ENCODE data around the gene WDR91.
A peak's percentile ranks its signal among the peaks of the same experiment; 100 is the strongest.

Gene WDR91

DNA sequence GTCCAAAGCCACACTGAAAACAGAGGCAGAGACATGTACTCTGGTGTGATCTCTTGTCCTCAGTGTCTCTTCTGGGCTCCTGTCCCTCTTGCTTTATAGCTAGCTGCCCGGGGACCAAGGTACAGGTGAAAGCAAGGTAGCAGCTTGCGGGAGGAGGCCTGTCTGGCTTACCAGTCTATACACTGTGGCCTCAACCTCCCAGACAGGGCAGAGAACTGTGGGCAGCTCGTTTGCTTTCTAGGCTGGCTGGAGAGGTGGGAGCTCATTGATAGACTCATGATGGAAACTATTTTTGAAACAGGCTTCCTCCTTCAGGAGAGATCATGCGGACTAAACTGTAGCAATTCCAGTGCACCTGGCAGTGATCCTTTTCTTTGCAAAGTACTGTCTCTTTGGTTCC is 45.5 kb downstream of the WDR91 start:
- no peaks in the 10 kb centered on the region for H3K9me3 Mint-ChIP-seq
- H3K4me3 Mint-ChIP-seq, result no peak overlapping the region
- no peaks in the 10 kb centered on the region for H3K27me3 Mint-ChIP-seq
- peak overlapping the region; percentile 71 to 96 for H3K27ac Mint-ChIP-seq
- H3K36me3 Mint-ChIP-seq (ENCODE audit: insufficient read depth), result peaks cover 72% of the 10 kb centered on the region
- peaks cover 48 to 55% of the 10 kb centered on the region in 2 donors for H3K4me1 Mint-ChIP-seq (ENCODE audit: low read depth in 2 of 2)
- no peak for DNase-seq
- no peak for ATAC-seq (replicated peaks)

DNA sequence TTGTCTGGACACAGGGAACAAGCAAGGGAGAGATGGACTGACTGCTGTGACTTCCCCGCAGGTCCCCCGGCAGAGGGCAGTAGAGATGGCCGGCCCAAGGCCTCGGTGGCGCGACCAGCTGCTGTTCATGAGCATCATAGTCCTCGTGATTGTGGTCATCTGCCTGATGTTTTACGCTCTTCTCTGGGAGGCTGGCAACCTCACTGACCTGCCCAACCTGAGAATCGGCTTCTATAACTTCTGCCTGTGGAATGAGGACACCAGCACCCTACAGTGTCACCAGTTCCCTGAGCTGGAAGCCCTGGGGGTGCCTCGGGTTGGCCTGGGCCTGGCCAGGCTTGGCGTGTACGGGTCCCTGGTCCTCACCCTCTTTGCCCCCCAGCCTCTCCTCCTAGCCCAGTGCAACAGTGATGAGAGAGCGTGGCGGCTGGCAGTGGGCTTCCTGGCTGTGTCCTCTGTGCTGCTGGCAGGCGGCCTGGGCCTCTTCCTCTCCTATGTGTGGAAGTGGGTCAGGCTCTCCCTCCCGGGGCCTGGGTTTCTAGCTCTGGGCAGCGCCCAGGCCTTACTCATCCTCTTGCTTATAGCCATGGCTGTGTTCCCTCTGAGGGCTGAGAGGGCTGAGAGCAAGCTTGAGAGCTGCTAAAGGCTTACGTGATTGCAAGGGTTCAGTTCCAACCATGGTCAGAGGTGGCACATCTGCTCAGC is 46.8 kb downstream of the WDR91 start:
- H3K9me3 Mint-ChIP-seq, result no peaks in the 10 kb centered on the region
- peaks cover 54 to 61% of the 10 kb centered on the region in 2 donors for H3K4me1 Mint-ChIP-seq (ENCODE audit: low read depth in 2 of 2)
- H3K27me3 Mint-ChIP-seq, result no peaks in the 10 kb centered on the region
- peak overlapping the region; percentile 73 to 96 for H3K27ac Mint-ChIP-seq
- no peak for ATAC-seq (replicated peaks)
- no peak for DNase-seq
- H3K36me3 Mint-ChIP-seq (ENCODE audit: insufficient read depth), result peaks cover 67% of the 10 kb centered on the region
- H3K4me3 Mint-ChIP-seq, result no peak overlapping the region

DNA sequence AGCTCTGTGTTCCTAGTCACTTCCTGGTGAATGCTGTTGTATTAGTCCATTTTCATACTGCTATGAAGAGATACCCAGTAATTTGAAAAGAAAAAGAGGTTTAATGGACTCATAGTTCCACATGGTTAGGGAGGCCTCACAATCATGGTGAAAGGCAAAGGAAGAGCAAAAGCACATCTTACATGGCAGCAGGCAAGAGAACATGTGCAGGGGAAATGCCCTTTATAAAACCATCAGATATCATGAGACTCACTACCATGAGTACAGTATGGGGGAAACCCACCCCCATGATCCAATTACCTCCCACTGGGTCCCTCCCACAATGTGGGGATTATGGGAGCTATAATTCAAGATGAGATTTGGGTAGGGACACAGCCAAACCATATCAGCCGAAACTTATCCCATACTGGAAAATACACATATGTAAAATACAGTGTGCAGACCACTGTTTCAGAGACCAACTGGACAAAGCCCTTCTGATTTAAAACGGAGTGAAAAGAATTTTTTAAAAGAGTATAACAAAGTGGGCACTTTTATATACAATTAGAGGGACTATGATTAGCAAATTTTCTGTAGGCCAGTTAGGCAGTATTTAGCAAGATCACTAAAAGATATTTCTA is 48.8 kb downstream of the WDR91 start:
- Mint-ChIP-seq H3K27ac (peak overlapping the region; percentile 56 to 88), H3K36me3 (ENCODE audit: insufficient read depth) (peaks cover 54% of the 10 kb centered on the region), H3K4me3 (no peak overlapping the region), H3K27me3 (no peaks in the 10 kb centered on the region), H3K9me3 (no peaks in the 10 kb centered on the region), H3K4me1 (ENCODE audit: low read depth in 2 of 2) (peaks cover 51 to 59% of the 10 kb centered on the region in 2 donors)
- DNase-seq (no peak), ATAC-seq (replicated peaks) (no peak)

DNA sequence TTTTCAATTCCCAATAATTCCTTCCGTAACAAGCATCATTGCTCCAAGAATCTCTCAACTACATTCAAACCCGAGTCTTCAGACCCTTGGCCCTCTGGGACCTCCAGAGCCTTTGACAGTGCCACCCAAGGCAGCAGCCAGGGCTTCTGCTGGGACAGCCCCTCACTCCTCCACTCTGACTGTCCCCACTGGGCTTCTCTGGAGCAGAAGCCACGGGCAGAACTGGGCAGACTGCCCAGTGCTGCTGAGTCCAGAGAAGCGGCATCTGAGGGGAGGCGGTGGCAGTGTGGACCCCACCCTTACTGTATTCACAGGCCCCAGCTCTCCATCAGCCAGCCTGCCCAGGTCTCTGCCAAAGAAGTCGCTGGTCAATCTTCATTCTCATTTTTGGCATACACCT is 49.7 kb downstream of the WDR91 start:
- H3K36me3 Mint-ChIP-seq (ENCODE audit: insufficient read depth), result peaks cover 51% of the 10 kb centered on the region
- peaks cover 0 to 5% of the 10 kb centered on the region in 2 donors for H3K9me3 Mint-ChIP-seq
- peak overlapping the region in 1 of 2 donors; percentile 42 for H3K4me3 Mint-ChIP-seq
- peak overlapping the region; percentile 56 to 88 for H3K27ac Mint-ChIP-seq
- DNase-seq (no peak), ATAC-seq (replicated peaks) (no peak)
- H3K4me1 Mint-ChIP-seq (ENCODE audit: low read depth in 2 of 2), result peaks cover 54 to 61% of the 10 kb centered on the region in 2 donors
- no peaks in the 10 kb centered on the region for H3K27me3 Mint-ChIP-seq

DNA sequence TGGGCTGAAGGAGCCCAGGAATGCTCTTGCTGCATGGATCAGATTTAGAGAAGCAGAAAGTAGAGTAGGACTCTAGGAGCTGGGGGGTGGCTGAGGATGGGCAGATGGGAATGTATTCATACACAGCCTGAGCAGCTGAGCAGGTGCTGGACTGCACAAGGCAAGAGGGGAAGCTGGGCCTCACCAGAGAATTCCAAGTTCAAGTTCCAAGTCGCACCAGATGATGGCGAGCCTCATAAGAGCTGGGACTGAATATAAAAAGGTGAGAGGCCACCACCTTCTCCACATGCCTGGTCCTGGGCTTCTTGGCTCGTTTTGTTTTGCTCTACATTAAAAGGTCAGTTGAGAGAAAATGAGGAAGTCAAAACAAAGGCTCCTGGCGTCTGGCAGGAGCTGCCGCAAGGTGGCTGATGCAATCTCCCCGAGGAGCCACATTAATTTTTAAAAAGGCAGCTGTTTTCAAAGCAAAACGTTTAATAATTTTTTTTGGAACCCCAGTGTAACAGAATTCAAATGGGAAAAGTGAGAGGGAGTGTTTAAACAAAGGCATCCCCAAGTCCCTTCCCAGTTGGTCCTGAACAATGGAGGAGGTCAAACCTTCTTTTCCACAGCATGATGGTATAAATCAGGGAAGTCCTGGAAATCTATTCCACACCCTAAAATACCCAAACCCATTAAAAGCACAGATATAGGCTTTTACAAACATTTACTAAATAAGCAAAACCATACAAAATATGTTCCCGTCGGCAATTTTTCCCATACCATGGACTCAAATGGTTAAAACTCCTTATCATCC is 50.3 kb downstream of the WDR91 start:
- H3K9me3 Mint-ChIP-seq, result peaks cover 3 to 11% of the 10 kb centered on the region in 2 donors
- H3K27ac Mint-ChIP-seq, result peak overlapping the region; percentile 88 to 96
- peaks cover 50% of the 10 kb centered on the region for H3K36me3 Mint-ChIP-seq (ENCODE audit: insufficient read depth)
- peaks cover 57 to 63% of the 10 kb centered on the region in 2 donors for H3K4me1 Mint-ChIP-seq (ENCODE audit: low read depth in 2 of 2)
- peak overlapping the region in 1 of 2 donors; percentile 43 for H3K4me3 Mint-ChIP-seq
- H3K27me3 Mint-ChIP-seq, result no peaks in the 10 kb centered on the region
- DNase-seq (no peak), ATAC-seq (replicated peaks) (no peak)

DNA sequence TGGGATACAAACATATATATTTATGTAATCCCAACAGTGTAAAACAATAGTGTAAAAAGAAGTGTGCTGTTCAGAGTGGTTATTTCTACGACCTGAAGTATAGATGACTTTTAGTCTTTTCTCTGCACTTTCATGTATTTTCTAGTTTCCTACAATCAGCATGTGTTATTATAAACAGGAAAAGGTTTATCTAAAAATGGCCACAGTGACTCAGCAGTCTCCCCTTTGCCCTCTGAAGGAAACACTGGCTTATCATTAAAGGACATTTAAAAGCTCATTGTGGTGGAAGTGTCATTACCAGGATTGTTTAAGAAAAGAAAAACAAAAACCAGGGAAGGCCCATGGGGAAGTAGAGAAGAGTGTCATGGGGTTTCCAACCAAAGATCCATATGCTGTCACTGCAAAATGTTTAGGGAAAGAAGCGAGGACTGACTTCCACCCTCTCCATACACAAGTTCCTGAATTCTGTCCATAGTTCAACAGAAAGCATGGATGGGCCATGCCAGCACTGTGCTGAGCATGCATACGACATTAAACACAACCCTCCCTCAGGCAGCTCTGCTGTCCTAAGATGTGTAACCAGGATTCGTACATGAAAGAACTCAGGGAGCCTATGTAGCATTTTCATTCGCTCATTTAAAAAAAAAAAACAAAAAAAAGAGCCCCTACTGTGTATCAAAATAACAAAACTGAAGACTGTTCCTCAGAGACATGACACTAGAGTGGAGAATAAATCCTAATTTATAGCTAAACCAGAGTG is 51.0 kb downstream of the WDR91 start:
- H3K4me3 Mint-ChIP-seq, result peak overlapping the region; percentile 17 to 64
- H3K9me3 Mint-ChIP-seq, result peaks cover 3 to 14% of the 10 kb centered on the region in 2 donors
- peak overlapping the region; percentile 88 to 96 for H3K27ac Mint-ChIP-seq
- ATAC-seq (replicated peaks) (peak; percentile 58), DNase-seq (no peak)
- H3K27me3 Mint-ChIP-seq, result no peaks in the 10 kb centered on the region
- H3K36me3 Mint-ChIP-seq (ENCODE audit: insufficient read depth), result peaks cover 43% of the 10 kb centered on the region
- peaks cover 56 to 65% of the 10 kb centered on the region in 2 donors for H3K4me1 Mint-ChIP-seq (ENCODE audit: low read depth in 2 of 2)

DNA sequence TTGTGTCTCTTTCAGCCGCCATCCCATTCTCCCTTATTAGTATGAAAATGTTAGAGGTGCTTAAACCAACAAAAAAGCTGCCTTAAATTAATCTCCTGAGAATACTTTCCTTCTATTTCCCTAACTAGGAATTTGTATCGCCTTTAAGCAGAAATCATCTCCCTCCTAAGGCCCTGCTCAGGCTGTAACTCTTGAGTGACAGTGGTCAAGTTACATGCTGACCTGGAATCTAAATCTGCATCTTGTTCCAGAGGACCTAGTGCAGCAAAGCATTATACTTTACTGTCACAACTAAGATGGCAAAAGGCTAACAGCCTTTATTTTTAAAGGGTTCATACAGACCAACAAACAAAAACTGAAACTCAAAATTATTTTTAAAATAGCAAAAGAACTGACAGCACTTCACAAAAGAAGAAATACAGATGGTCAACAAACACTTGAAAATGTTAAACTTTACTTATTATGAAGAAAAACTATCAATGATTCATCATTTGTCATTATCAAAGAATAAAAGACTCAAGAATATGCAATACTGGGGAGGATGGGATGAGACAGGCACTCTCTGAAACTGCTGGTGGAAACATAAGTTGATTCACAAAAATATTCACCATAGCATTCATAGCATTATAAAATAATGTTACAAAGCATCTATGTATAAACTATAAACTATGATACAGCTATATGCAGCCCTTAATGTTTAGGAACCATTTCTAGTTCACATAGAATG is 51.8 kb downstream of the WDR91 start:
- H3K4me3 Mint-ChIP-seq, result peak overlapping the region; percentile 27 to 64
- H3K36me3 Mint-ChIP-seq (ENCODE audit: insufficient read depth), result peaks cover 40% of the 10 kb centered on the region
- H3K9me3 Mint-ChIP-seq, result peaks cover 3 to 20% of the 10 kb centered on the region in 2 donors
- H3K4me1 Mint-ChIP-seq (ENCODE audit: low read depth in 2 of 2), result peaks cover 55 to 67% of the 10 kb centered on the region in 2 donors
- ATAC-seq (replicated peaks) (peak; percentile 3), DNase-seq (no peak)
- peak overlapping the region; percentile 88 to 96 for H3K27ac Mint-ChIP-seq
- no peaks in the 10 kb centered on the region for H3K27me3 Mint-ChIP-seq

DNA sequence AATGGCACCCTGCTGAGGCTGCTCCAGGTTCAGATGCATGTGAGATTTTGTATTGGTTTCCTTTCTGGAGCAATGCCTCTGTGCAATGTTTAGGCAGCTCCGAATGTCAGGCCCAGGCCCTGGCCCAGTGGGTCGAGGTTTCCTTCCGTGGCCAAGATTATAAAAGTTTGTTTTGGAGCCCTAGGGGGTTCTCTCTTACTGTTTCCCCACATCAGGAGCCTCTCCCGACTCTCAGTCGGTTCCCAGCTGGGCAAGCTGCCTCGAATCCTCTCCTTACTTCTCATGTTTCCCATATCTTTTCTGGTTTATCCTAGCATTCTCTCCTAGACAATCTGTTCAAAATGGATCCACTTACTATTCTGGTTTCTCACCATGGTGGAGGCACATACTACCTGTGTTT is 52.5 kb downstream of the WDR91 start:
- ATAC-seq (replicated peaks) (no peak), DNase-seq (no peak)
- no peaks in the 10 kb centered on the region for H3K27me3 Mint-ChIP-seq
- peaks cover 5 to 20% of the 10 kb centered on the region in 2 donors for H3K9me3 Mint-ChIP-seq
- H3K36me3 Mint-ChIP-seq (ENCODE audit: insufficient read depth), result peaks cover 35% of the 10 kb centered on the region
- peak overlapping the region; percentile 88 to 96 for H3K27ac Mint-ChIP-seq
- H3K4me3 Mint-ChIP-seq, result no peak overlapping the region
- peaks cover 56 to 71% of the 10 kb centered on the region in 2 donors for H3K4me1 Mint-ChIP-seq (ENCODE audit: low read depth in 2 of 2)

DNA sequence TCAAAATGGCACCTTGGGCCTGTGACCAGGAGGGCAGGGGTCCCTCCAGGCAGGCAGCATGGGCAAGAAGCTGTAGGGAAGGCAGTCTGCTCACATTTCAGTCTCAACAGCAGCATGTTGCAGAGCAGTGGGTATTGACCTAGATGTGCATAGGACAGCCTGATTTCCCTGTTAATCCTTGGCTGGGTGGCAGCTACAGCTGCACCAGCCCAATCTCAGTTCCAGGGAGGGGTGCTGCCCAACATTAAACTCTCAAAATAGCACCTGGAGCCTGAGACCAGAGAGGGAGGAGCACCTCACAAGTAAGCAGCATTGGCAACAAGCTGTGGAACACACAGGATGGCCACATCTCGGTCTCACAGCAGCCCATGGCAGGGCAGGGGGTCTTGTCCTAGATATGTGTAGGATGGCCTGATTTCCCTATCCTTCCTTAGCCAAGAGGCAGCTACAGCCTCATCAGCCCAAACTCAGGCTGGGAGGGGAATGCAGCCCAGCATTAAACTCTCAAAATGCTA is 53.1 kb downstream of the WDR91 start:
- Mint-ChIP-seq H3K9me3 (peaks cover 6 to 20% of the 10 kb centered on the region in 2 donors), H3K36me3 (ENCODE audit: insufficient read depth) (peaks cover 34% of the 10 kb centered on the region), H3K27ac (peak overlapping the region; percentile 88 to 96), H3K4me3 (peak overlapping the region in 1 of 2 donors; percentile 18), H3K4me1 (ENCODE audit: low read depth in 2 of 2) (peaks cover 57 to 71% of the 10 kb centered on the region in 2 donors), H3K27me3 (no peaks in the 10 kb centered on the region)
- DNase-seq (no peak), ATAC-seq (replicated peaks) (no peak)

DNA sequence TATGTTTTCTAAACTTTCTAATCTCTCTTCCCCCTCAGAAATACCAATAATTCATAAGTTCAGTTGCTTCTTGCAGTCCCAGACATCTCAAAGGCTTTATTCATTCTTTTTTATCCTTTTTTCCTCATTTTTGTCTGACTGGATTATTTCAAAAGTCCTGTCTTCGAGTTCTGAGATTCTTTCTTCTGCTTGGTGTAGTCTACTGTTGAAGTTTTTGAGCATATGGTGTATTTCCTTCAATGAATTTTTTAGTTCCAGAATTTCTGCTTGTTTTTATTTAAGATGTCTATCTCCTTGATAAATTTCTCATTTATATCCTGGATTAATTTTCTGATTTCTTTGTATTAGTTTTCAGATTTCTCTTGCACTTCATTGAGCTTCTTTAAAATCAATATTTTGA is 55.0 kb downstream of the WDR91 start:
- Mint-ChIP-seq H3K4me3 (peak overlapping the region in 1 of 2 donors; percentile 35), H3K36me3 (ENCODE audit: insufficient read depth) (peaks cover 36% of the 10 kb centered on the region), H3K4me1 (ENCODE audit: low read depth in 2 of 2) (peaks cover 57 to 72% of the 10 kb centered on the region in 2 donors)

DNA sequence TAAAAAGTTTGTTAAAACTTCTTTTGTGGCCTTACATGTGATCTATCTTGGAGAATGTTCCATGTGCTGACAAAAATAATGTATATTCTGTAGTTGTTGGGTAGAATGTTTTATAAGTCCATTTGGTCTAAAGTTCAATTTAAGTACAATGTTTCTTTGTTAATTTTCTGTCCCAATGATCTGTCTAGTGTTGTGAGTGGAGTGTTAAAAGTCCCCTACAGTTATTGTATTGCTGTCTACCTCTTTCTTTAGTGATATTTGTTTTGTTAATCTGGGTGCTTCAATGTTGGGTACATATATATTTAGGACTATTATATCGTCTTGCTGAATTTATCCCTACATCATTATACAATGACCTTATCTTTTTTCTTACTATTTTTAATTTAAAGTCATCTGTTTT is 56.6 kb downstream of the WDR91 start:
- Mint-ChIP-seq H3K4me3 (peak overlapping the region in 1 of 2 donors; percentile 3), H3K27me3 (no peaks in the 10 kb centered on the region), H3K4me1 (ENCODE audit: low read depth in 2 of 2) (peaks cover 53 to 69% of the 10 kb centered on the region in 2 donors), H3K9me3 (peaks cover 8 to 20% of the 10 kb centered on the region in 2 donors), H3K36me3 (ENCODE audit: insufficient read depth) (peaks cover 29% of the 10 kb centered on the region), H3K27ac (no peak overlapping the region)
- ATAC-seq (replicated peaks), result no peak
- DNase-seq, result no peak

More for the DNA sequence above, 55.0 kb downstream of the WDR91 start:
- Mint-ChIP-seq H3K27me3 (no peaks in the 10 kb centered on the region), H3K9me3 (peaks cover 8 to 20% of the 10 kb centered on the region in 2 donors), H3K27ac (peak overlapping the region in 1 of 2 donors; percentile 35)
- ATAC-seq (replicated peaks) (no peak), DNase-seq (no peak)

DNA sequence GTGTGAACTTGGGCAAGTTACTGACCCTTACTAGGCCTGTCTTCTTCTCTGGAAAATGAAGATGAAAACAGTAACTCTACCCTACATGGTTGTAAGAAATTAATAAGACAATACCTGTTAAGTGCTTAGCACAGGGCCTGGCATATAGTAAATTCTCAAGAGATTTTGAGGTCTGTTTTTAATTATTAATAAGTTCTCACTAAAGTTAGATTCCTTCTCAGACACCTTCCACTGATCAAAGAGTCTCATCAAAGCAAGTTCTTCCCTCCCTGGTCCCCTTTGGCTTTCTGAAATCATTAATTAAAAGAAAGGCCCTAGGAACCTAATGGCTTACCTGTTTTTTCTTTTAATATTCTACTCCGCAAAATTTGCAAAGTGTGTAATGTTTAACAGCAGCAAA is 58.9 kb downstream of the WDR91 start:
- Mint-ChIP-seq H3K27ac (peak overlapping the region in 1 of 2 donors; percentile 14), H3K4me1 (ENCODE audit: low read depth in 2 of 2) (peaks cover 50 to 63% of the 10 kb centered on the region in 2 donors), H3K36me3 (ENCODE audit: insufficient read depth) (peaks cover 38% of the 10 kb centered on the region), H3K27me3 (no peaks in the 10 kb centered on the region), H3K9me3 (peaks cover 8 to 20% of the 10 kb centered on the region in 2 donors), H3K4me3 (peak overlapping the region; percentile 34 to 40)
- no peak for DNase-seq
- ATAC-seq (replicated peaks), result no peak
